HL-60 (cell line): ENCODE data around the gene SH3GL3.

Experiments
- DNase-seq, 2 experiments: peaks; one replicate each; pipeline ENCODE4 v3.0.0-alpha.2; 2010 to 2020; ENCODE audit warnings: low read depth in 1 of 2, low spot score in 1 of 2
- H3K27ac ChIP-seq: fragments of 250-450 bp; sonication (Bioruptor Pico); replicated peaks from 2 replicates; pipeline ENCODE4 v1.5.1; 2020; ENCODE audit warnings: mild to moderate bottlenecking, moderate library complexity
- H3K27me3 ChIP-seq: fragments of 250-450 bp; sonication (Bioruptor Pico); 2 replicates; pipeline ENCODE4 v1.5.1; 2021; ENCODE audit warnings: mild to moderate bottlenecking, moderate library complexity; ENCODE audit not compliant: insufficient read depth, poor library complexity, severe bottlenecking
- H3K4me3 ChIP-seq: replicated peaks from 2 replicates; pipeline ENCODE4 v1.5.1; 2011; ENCODE audit warnings: mild to moderate bottlenecking, control low read depth, low read length; ENCODE audit not compliant: insufficient read depth
- GABPA ChIP-seq: IDR thresholded peaks from 2 replicates; pipeline ENCODE4 v1.6.1; 2012; ENCODE audit warnings: low read depth
- POLR2AphosphoS5 ChIP-seq: IDR thresholded peaks from 2 replicates; pipeline ENCODE4 v1.6.1; 2012; ENCODE audit warnings: low read depth
- SPI1 ChIP-seq: IDR thresholded peaks from 2 replicates; pipeline ENCODE4 v1.6.1; 2012; ENCODE audit warnings: low read depth, mild to moderate bottlenecking, borderline replicate concordance
- TF ChIP-seq, protein P1 (sequence below): IDR thresholded peaks from 2 replicates; pipeline ENCODE4 v1.6.1; 2012; ENCODE audit warnings: low read depth; ENCODE audit not compliant: insufficient replicate concordance
- TF ChIP-seq, protein P2 (sequence below): IDR thresholded peaks from one replicate; pipeline ENCODE4 v1.5.1; 2011; ENCODE audit warnings: low read length, control low read depth, inconsistent platforms; ENCODE audit not compliant: insufficient read depth

Gene SH3GL3

DNA sequence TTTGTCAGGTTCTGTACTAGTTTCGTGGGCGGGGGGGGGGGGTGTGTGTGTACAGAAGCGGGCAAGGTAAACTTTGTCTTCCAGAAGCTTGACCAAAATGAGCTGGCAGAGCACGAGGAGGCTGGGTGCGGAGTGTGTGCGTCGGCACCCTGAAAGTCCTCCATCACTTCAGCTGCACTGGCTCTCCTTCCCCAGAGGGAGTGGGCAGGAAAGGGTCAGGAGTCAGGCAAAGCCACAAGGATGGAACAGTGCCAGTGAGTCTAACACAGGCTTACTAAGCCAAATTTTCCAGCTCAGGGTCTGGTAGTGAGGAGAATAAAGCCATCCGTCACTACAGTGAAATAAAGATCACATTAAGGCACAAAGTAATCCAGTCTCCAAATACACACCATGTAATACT lies 11.9 kb upstream of the SH3GL3 start:
- no peak overlapping the region for H3K4me3 ChIP-seq
- H3K27ac ChIP-seq: no peak overlapping the region
- DNase-seq: no peak
- H3K27me3 ChIP-seq: peaks cover 6% of the 10 kb centered on the region
- TF ChIP-seq, protein P1, sequence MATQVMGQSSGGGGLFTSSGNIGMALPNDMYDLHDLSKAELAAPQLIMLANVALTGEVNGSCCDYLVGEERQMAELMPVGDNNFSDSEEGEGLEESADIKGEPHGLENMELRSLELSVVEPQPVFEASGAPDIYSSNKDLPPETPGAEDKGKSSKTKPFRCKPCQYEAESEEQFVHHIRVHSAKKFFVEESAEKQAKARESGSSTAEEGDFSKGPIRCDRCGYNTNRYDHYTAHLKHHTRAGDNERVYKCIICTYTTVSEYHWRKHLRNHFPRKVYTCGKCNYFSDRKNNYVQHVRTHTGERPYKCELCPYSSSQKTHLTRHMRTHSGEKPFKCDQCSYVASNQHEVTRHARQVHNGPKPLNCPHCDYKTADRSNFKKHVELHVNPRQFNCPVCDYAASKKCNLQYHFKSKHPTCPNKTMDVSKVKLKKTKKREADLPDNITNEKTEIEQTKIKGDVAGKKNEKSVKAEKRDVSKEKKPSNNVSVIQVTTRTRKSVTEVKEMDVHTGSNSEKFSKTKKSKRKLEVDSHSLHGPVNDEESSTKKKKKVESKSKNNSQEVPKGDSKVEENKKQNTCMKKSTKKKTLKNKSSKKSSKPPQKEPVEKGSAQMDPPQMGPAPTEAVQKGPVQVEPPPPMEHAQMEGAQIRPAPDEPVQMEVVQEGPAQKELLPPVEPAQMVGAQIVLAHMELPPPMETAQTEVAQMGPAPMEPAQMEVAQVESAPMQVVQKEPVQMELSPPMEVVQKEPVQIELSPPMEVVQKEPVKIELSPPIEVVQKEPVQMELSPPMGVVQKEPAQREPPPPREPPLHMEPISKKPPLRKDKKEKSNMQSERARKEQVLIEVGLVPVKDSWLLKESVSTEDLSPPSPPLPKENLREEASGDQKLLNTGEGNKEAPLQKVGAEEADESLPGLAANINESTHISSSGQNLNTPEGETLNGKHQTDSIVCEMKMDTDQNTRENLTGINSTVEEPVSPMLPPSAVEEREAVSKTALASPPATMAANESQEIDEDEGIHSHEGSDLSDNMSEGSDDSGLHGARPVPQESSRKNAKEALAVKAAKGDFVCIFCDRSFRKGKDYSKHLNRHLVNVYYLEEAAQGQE: no peak
- TF ChIP-seq SPI1 (no peak), POLR2AphosphoS5 (no peak), GABPA (no peak)
- TF ChIP-seq, protein P2, sequence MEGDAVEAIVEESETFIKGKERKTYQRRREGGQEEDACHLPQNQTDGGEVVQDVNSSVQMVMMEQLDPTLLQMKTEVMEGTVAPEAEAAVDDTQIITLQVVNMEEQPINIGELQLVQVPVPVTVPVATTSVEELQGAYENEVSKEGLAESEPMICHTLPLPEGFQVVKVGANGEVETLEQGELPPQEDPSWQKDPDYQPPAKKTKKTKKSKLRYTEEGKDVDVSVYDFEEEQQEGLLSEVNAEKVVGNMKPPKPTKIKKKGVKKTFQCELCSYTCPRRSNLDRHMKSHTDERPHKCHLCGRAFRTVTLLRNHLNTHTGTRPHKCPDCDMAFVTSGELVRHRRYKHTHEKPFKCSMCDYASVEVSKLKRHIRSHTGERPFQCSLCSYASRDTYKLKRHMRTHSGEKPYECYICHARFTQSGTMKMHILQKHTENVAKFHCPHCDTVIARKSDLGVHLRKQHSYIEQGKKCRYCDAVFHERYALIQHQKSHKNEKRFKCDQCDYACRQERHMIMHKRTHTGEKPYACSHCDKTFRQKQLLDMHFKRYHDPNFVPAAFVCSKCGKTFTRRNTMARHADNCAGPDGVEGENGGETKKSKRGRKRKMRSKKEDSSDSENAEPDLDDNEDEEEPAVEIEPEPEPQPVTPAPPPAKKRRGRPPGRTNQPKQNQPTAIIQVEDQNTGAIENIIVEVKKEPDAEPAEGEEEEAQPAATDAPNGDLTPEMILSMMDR: no peak

DNA sequence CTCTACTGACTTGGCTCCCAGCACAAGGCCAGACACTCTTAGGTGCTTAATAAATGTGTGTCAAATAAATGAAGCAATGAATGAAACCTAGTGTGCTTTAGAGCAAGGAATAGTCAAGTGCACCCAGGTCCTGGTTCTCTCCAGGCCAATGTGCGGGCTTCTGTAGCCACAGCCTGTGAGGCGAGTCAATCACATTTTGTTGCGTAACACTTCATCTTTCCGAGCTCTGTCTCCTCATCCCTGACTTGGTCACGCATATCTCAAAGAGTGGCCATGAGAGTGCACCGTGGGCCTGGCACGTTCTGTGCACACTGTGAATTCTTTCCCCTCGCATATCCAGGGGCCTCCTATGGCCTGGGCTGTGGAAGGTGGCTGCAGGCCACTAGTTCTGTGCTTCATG lies 11.4 kb upstream of the SH3GL3 start:
- H3K27ac ChIP-seq: no peak overlapping the region
- H3K27me3 ChIP-seq: peaks cover 6% of the 10 kb centered on the region
- no peak overlapping the region for H3K4me3 ChIP-seq
- no peak for DNase-seq
- TF ChIP-seq SPI1: no peak

DNA sequence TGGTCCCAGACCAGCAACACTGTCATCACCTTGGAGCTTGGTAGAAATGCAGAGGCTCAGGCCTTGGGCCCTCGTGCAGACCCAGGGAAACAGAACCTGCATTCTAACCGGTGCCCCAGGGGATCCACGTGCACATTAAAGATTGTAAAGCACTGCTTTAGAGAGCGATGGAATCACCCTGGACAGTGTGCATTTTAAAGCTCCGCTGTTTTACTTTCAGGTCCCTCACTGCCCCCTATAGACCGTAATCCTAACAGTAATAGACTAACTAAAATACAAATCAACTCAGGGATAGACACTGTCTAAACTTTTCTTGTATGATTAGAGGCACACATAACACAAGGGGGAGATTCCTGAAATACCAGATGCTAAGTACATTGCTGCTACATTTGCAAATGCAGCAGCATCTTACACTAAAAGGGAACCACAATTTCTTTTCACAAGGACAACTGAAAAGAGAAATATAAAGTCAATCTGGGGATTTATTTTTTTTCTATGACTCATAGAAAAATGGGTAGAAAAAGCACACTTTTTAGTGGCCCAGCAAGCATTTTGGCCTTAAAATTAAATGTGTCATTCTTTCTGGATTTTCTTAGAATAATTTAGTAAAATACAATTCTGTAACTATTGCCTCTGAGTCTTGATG lies 10.5 kb upstream of the SH3GL3 start:
- no peak for TF ChIP-seq GABPA
- no peak for TF ChIP-seq POLR2AphosphoS5
- TF ChIP-seq, protein P1: no peak
- TF ChIP-seq SPI1: no peak
- TF ChIP-seq, protein P2: no peak
- DNase-seq: no peak
- no peak overlapping the region for H3K27ac ChIP-seq

DNA sequence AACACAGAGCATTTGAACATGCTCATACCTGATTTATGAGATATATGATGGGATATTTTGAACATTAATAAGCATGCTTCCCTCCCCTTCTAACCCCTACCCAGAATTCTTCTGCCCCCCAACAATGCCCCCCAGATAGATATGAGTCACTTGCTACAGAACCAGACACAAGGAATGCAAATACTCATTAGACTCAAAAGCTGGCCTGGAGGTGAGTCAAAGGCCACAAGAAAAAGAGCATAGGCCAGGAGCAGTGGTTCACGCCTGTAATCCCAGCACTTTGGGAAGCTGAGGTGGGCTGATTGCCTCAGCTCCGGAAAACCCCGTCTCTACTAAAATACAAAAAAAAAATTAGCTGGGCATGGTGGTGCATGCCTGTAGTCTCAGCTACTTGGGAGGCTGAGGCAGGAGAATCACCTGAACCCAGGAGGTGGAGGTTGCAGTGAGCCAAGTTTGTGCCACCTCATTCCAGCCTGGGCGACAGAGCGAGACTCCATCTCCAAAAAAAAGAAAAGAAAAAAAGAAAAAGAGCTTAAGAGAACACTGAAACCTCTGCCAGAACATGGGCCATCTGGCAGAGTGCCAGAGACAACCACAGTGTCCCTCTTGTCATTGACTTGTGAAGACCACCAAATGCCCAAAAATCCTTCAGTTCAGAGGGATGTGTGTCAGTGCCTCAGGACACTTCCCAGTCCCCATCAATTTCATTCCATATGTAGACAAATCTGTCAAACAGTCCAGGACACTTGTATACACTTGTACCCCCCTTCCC lies 3.9 kb upstream of the SH3GL3 start:
- Histone ChIP-seq H3K27me3 (peaks cover 20% of the 10 kb centered on the region), H3K27ac (no peak overlapping the region), H3K4me3 (no peak overlapping the region)
- TF ChIP-seq, protein P2: no peak
- TF ChIP-seq GABPA (no peak), SPI1 (no peak), POLR2AphosphoS5 (no peak)
- TF ChIP-seq, protein P1: no peak
- no peak for DNase-seq

More for the DNA sequence above, 10.5 kb upstream of the SH3GL3 start:
- H3K4me3 ChIP-seq: no peak overlapping the region
- H3K27me3 ChIP-seq: peaks cover 6% of the 10 kb centered on the region
